SK-N-MC (cell line): ENCODE measurements around the gene ELFN1.

Experiments used
- EZH2 ChIP-seq: fragments of 200-600 bp; sonication (generic); IDR thresholded peaks from one replicate; pipeline ENCODE4 v1.6.1; 2017; ENCODE audit warnings: antibody characterized with exemption
- POLR2AphosphoS5 ChIP-seq: IDR thresholded peaks from 2 replicates; pipeline ENCODE4 v1.6.1; 2012; ENCODE audit warnings: mild to moderate bottlenecking, low read depth, low read length, borderline replicate concordance

GRCh38 chr7:1737956-1738355, 67.9 kb downstream of the ELFN1 start:
- no peak for TF ChIP-seq POLR2AphosphoS5
- TF ChIP-seq EZH2 = no peak
